ENCODE results near the gene P2RX1.

GRCh38 chr17:3907483-3908216 is 8.6 kb downstream of the P2RX1 start:
- TF ChIP-seq, protein P1, sequence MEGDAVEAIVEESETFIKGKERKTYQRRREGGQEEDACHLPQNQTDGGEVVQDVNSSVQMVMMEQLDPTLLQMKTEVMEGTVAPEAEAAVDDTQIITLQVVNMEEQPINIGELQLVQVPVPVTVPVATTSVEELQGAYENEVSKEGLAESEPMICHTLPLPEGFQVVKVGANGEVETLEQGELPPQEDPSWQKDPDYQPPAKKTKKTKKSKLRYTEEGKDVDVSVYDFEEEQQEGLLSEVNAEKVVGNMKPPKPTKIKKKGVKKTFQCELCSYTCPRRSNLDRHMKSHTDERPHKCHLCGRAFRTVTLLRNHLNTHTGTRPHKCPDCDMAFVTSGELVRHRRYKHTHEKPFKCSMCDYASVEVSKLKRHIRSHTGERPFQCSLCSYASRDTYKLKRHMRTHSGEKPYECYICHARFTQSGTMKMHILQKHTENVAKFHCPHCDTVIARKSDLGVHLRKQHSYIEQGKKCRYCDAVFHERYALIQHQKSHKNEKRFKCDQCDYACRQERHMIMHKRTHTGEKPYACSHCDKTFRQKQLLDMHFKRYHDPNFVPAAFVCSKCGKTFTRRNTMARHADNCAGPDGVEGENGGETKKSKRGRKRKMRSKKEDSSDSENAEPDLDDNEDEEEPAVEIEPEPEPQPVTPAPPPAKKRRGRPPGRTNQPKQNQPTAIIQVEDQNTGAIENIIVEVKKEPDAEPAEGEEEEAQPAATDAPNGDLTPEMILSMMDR (IDR thresholded peaks at IDR 0.05) = no peak
- no peak for TF ChIP-seq EP300 (IDR thresholded peaks at IDR 0.05)
